ENCODE results near the gene NDUFA11. TPM values are rescaled to one million over a fixed set of nuclear protein-coding genes. Genes with fewer than 3 reads are reported as not detected.

The NDUFA11 gene
- total RNA-seq, 2 donors from 2014 or later = 242 to 269 TPM

DNA sequence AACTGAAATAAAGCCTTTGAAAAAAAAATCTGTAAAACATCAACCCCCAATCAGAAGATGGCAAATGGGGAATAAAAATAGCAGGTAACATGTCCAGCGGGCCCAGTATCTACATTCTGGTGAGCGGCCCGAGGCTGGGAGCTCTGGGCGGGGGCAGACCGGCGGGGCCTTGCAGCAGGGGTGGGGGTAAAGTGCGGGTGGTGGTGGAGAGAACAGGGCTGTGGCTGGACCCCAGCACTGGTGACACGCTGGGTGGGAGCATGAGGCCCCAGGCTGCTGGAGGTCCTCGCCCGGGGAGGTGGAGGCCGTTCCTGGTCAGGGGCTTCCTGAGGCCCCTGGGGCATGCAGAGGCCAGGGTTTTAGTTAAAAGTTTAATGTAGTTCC, 12.2 kb upstream of the NDUFA11 start:
- Mint-ChIP-seq H3K27ac (no peak overlapping the region), H3K27me3 (ENCODE audit: insufficient read depth) (no peaks in the 10 kb centered on the region), H3K4me1 (no peaks in the 10 kb centered on the region), H3K36me3 (ENCODE audit: low read depth) (peaks cover 24% of the 10 kb centered on the region), H3K9me3 (no peaks in the 10 kb centered on the region), H3K4me3 (no peak overlapping the region)
- Histone ChIP-seq H3K9ac (ENCODE audit: extremely low read depth, low read length, poor library complexity, severe bottlenecking) (no peak overlapping the region), H3K27ac (ENCODE audit: low read depth, low read length) (no peak overlapping the region), H3K36me3 (ENCODE audit: control insufficient read depth, insufficient read depth, low read length) (peaks cover 25% of the 10 kb centered on the region), H3K27me3 (ENCODE audit: control insufficient read depth, insufficient read depth, low read length, poor library complexity, severe bottlenecking) (no peaks in the 10 kb centered on the region), H3K4me1 (ENCODE audit: control insufficient read depth, insufficient read depth, low read length) (no peaks in the 10 kb centered on the region), H3K4me3 (ENCODE audit: low read length) (no peak overlapping the region), H3K9me3 (ENCODE audit: control insufficient read depth, low read length) (no peaks in the 10 kb centered on the region)
- no peak for DNase-seq
- WGBS, 2 experiments (ENCODE audit: insufficient coverage in 1 of 2, insufficient read length in 1 of 2) = 97 to 100% methylated on average over 3 to 10 of the region's 11 CpGs
- TF ChIP-seq, protein P1, sequence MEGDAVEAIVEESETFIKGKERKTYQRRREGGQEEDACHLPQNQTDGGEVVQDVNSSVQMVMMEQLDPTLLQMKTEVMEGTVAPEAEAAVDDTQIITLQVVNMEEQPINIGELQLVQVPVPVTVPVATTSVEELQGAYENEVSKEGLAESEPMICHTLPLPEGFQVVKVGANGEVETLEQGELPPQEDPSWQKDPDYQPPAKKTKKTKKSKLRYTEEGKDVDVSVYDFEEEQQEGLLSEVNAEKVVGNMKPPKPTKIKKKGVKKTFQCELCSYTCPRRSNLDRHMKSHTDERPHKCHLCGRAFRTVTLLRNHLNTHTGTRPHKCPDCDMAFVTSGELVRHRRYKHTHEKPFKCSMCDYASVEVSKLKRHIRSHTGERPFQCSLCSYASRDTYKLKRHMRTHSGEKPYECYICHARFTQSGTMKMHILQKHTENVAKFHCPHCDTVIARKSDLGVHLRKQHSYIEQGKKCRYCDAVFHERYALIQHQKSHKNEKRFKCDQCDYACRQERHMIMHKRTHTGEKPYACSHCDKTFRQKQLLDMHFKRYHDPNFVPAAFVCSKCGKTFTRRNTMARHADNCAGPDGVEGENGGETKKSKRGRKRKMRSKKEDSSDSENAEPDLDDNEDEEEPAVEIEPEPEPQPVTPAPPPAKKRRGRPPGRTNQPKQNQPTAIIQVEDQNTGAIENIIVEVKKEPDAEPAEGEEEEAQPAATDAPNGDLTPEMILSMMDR (conservative IDR thresholded peaks at IDR 0.05) = no peak

DNA sequence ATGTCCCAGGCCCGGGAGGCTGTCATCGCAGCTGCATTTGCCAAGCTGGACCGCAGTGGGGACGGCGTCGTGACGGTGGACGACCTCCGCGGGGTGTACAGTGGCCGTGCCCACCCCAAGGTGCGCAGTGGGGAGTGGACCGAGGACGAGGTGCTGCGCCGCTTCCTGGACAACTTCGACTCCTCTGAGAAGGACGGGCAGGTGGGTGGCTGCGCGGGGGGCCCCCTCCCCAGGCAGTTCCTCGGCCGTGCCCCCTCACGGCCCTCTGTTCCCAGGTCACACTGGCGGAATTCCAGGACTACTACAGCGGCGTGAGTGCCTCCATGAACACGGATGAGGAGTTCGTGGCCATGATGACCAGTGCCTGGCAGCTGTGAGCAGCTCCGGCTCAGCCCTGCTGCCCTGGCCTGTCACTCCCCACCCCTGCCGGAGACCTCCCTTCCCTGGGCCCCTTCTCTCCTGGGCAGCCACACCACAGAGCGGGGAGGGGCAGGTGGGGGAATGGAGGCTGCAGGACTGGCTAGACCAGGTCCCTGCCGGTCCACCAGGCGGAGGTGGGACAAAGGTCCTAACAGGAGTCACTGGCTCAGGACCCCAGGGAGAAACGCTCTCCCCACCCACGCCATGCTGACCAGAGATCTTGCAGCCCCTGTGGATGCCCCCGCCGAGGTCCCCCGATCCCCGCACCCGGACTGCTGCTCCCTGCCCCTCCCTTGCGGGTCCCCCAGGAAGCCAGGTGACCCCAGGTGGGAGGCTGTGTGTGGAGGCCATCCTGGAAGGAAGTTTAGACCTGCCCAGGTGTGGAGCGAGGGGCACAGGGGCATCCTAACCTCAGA, 11.6 kb upstream of the NDUFA11 start:
- Mint-ChIP-seq H3K4me3 (no peak overlapping the region), H3K27ac (no peak overlapping the region), H3K9me3 (no peaks in the 10 kb centered on the region), H3K27me3 (ENCODE audit: insufficient read depth) (no peaks in the 10 kb centered on the region), H3K4me1 (no peaks in the 10 kb centered on the region), H3K36me3 (ENCODE audit: low read depth) (peaks cover 22% of the 10 kb centered on the region)
- Histone ChIP-seq H3K36me3 (ENCODE audit: control insufficient read depth, insufficient read depth, low read length) (peaks cover 25% of the 10 kb centered on the region), H3K27me3 (ENCODE audit: control insufficient read depth, insufficient read depth, low read length, poor library complexity, severe bottlenecking) (no peaks in the 10 kb centered on the region), H3K27ac (ENCODE audit: low read depth, low read length) (no peak overlapping the region), H3K9me3 (ENCODE audit: control insufficient read depth, low read length) (no peaks in the 10 kb centered on the region), H3K9ac (ENCODE audit: extremely low read depth, low read length, poor library complexity, severe bottlenecking) (no peak overlapping the region), H3K4me3 (ENCODE audit: low read length) (no peak overlapping the region), H3K4me1 (ENCODE audit: control insufficient read depth, insufficient read depth, low read length) (no peaks in the 10 kb centered on the region)
- TF ChIP-seq, protein P1 (conservative IDR thresholded peaks at IDR 0.05) = no peak
- 95% methylated on average over 23 to 40 of the region's 42 CpGs for WGBS, 2 experiments (ENCODE audit: insufficient coverage in 1 of 2, insufficient read length in 1 of 2)
- no peak for DNase-seq

DNA sequence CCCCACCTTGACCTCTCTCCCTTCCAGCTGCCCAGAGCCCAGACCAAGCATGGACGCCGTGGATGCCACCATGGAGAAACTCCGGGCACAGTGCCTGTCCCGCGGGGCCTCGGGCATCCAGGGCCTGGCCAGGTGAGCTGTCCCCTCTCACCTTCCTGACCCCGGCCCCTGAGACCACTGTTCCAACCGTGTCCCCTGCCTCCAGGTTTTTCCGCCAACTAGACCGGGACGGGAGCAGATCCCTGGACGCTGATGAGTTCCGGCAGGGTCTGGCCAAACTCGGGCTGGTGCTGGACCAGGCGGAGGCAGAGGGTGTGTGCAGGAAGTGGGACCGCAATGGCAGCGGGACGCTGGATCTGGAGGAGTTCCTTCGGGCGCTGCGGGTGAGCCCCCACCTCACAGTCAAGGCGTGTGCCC, 10.8 kb upstream of the NDUFA11 start:
- H3K27me3 Mint-ChIP-seq (ENCODE audit: insufficient read depth) = no peaks in the 10 kb centered on the region
- no peak overlapping the region for H3K27ac Mint-ChIP-seq
- H3K4me3 Mint-ChIP-seq = no peak overlapping the region
- Histone ChIP-seq H3K4me1 (ENCODE audit: control insufficient read depth, insufficient read depth, low read length) (no peaks in the 10 kb centered on the region), H3K27ac (ENCODE audit: low read depth, low read length) (no peak overlapping the region), H3K4me3 (ENCODE audit: low read length) (no peak overlapping the region), H3K36me3 (ENCODE audit: control insufficient read depth, insufficient read depth, low read length) (peaks cover 18% of the 10 kb centered on the region), H3K9me3 (ENCODE audit: control insufficient read depth, low read length) (no peaks in the 10 kb centered on the region), H3K27me3 (ENCODE audit: control insufficient read depth, insufficient read depth, low read length, poor library complexity, severe bottlenecking) (no peaks in the 10 kb centered on the region), H3K9ac (ENCODE audit: extremely low read depth, low read length, poor library complexity, severe bottlenecking) (no peak overlapping the region)
- WGBS, 2 experiments (ENCODE audit: insufficient coverage in 1 of 2, insufficient read length in 1 of 2) = 93 to 95% methylated on average over 11 to 22 of the region's 22 CpGs
- TF ChIP-seq, protein P1 (conservative IDR thresholded peaks at IDR 0.05) = no peak
- no peak for DNase-seq
- H3K36me3 Mint-ChIP-seq (ENCODE audit: low read depth) = peaks cover 16% of the 10 kb centered on the region
- no peaks in the 10 kb centered on the region for H3K9me3 Mint-ChIP-seq
- no peaks in the 10 kb centered on the region for H3K4me1 Mint-ChIP-seq
